Measurements from ENCODE around the gene ANO5. TPM values are rescaled to one million over a fixed set of nuclear protein-coding genes. Genes with fewer than 3 reads are reported as not detected.

Gene ANO5
- total RNA-seq, 6 experiments from 2014 or later, result 1.8 to 5.6 (median 4.6) TPM

DNA sequence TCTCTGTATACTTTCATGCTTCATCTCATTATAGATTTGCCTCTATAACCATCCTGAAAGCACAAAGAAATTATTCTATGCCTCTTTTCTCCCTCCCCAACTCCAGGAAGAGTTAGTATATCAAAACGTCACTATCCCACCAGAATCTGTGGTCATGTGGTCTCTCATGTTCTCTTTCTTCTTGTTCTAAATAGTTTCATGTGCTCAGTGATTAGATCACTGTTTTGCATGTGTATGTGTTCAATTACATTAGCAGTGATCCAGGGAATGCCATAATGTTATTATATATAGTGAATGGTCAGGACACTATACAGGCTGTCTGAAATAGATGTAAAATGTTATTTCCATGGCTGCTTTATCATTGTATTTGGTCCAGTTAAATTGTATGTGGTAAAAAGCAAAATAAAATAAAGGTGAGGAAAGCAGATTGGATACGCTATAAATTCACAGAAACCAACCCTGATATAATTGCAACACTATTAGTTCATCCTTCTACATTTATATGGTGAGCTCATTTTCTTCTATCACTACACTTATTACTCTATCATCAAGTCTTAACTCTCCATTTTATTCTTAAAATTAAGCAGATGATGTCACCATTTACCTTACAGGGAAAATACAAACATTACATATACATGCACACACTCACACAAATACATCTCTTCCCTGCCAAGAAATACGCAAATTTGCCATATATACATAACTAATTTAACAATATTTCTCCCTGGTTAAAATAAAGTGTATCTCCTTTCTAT lies 26.9 kb upstream of the ANO5 start:
- 51% methylated on average over 3 of the region's 3 CpGs for WGBS (ENCODE audit: insufficient coverage, low coverage, low lambda C conversion rate, missing lambda C conversion rate)
- Histone ChIP-seq H3K9me3 (no peaks in the 10 kb centered on the region), H3K27ac (no peak overlapping the region), H3K4me1 (no peaks in the 10 kb centered on the region), H3K4me3 (no peak overlapping the region), H3K27me3 (no peaks in the 10 kb centered on the region), H3K36me3 (no peaks in the 10 kb centered on the region)
- DNase-seq (no peak), ATAC-seq (no peak)
- intact Hi-C loops (cut with DNase I), result no loop called here
- TF ChIP-seq, protein P1, sequence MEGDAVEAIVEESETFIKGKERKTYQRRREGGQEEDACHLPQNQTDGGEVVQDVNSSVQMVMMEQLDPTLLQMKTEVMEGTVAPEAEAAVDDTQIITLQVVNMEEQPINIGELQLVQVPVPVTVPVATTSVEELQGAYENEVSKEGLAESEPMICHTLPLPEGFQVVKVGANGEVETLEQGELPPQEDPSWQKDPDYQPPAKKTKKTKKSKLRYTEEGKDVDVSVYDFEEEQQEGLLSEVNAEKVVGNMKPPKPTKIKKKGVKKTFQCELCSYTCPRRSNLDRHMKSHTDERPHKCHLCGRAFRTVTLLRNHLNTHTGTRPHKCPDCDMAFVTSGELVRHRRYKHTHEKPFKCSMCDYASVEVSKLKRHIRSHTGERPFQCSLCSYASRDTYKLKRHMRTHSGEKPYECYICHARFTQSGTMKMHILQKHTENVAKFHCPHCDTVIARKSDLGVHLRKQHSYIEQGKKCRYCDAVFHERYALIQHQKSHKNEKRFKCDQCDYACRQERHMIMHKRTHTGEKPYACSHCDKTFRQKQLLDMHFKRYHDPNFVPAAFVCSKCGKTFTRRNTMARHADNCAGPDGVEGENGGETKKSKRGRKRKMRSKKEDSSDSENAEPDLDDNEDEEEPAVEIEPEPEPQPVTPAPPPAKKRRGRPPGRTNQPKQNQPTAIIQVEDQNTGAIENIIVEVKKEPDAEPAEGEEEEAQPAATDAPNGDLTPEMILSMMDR (IDR thresholded peaks at IDR 0.05), result no peak

DNA sequence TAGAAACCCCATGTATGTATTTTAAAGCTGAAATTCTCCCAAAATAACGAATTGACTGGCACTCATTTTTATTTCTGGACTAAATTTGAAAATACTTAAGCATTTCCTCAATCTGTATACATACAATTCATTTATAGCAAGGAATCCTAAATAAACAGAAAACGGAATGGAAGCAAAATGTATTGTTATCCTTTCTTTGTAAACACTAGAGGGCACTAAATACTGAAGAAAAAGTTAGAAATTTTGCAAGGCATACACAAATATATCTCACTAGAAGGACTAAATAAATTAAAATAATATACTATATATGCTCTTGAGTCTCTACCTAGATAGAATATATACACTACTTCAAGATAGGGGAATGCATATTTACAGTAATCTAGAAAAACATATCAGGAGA lies 23.1 kb upstream of the ANO5 start:
- Histone ChIP-seq H3K27me3 (no peaks in the 10 kb centered on the region), H3K4me3 (no peak overlapping the region), H3K4me1 (no peaks in the 10 kb centered on the region), H3K36me3 (no peaks in the 10 kb centered on the region), H3K9me3 (no peaks in the 10 kb centered on the region), H3K27ac (no peak overlapping the region)
- ATAC-seq, result peak; percentile 28 to 66 (median 54)
- TF ChIP-seq, protein P1 (IDR thresholded peaks at IDR 0.05), result peak; percentile 34 to 55 (median 46)
- no peak for TF ChIP-seq POLR2A (IDR thresholded peaks at IDR 0.05)
- intact Hi-C loops (cut with DNase I), result loop anchor here in 1 of 2 donors (10.0 kb wide), 1 partner anchor 135 kb away; no protein-coding TSS in a partner anchor
- no peak for DNase-seq
- 0% methylated on average over 2 of the region's 2 CpGs for WGBS (ENCODE audit: insufficient coverage, low coverage, low lambda C conversion rate, missing lambda C conversion rate)

DNA sequence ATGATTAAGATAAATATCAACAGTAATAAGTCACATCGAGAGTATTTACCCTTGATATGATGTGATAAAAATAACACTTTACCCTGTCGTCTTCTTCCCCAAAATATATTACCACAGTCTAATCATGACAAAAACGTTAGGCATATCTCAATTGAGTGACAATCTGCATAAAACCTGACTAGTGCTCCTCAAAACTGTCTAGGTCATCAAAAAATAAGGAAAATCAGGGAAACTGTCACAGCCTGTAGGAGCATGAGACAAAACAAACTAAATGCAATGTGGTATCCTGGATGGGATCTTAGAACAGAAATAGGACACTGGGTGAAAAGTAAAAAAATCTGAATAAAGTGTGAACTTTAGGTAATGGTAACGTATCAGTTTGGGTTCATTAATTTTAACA lies 19.4 kb upstream of the ANO5 start:
- no peaks in the 10 kb centered on the region for H3K4me1 ChIP-seq
- no peak for DNase-seq
- intact Hi-C loops (cut with DNase I), result loop anchor here in 1 of 2 donors (10.0 kb wide), 1 partner anchor 131 kb away; no protein-coding TSS in a partner anchor
- no peaks in the 10 kb centered on the region for H3K27me3 ChIP-seq
- WGBS (ENCODE audit: insufficient coverage, low coverage, low lambda C conversion rate, missing lambda C conversion rate), result 25% methylated on average over 4 of the region's 4 CpGs
- no peaks in the 10 kb centered on the region for H3K36me3 ChIP-seq
- no peak overlapping the region for H3K4me3 ChIP-seq
- TF ChIP-seq POLR2A (IDR thresholded peaks at IDR 0.05), result no peak
- TF ChIP-seq, protein P1 (IDR thresholded peaks at IDR 0.05), result no peak
- H3K27ac ChIP-seq, result no peak overlapping the region
- ATAC-seq, result no peak
- H3K9me3 ChIP-seq, result no peaks in the 10 kb centered on the region

DNA sequence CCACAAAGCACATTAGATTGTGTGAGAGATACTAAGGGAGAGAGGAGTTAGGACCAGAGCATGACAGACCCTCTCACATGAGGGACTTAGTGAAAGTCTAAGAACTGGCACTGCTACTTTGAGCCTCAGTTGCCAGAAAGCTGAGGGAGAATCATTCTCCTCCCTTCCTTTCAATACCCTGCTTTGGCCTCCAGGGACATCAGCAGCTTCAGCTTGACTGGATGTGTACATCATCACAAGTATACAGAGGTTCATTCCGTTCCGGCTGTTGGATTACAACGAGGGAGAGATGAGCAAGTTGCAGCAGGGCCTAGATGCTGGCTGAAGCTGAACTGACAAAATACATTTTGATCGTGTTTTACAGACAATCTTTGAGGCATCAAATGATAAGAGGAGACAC lies 15.7 kb upstream of the ANO5 start:
- Histone ChIP-seq H3K4me3 (no peak overlapping the region), H3K4me1 (no peaks in the 10 kb centered on the region), H3K36me3 (no peaks in the 10 kb centered on the region), H3K27me3 (no peaks in the 10 kb centered on the region), H3K9me3 (no peaks in the 10 kb centered on the region), H3K27ac (no peak overlapping the region)
- ATAC-seq, result no peak
- WGBS (ENCODE audit: insufficient coverage, low coverage, low lambda C conversion rate, missing lambda C conversion rate), result 36% methylated on average over 2 of the region's 4 CpGs
- intact Hi-C loops (cut with DNase I), result loop anchor here in 1 of 2 donors (10.0 kb wide), 1 partner anchor 128 kb away; no protein-coding TSS in a partner anchor
- TF ChIP-seq POLR2A (IDR thresholded peaks at IDR 0.05), result no peak
- TF ChIP-seq, protein P1 (IDR thresholded peaks at IDR 0.05), result no peak
- no peak for DNase-seq
